Measurements from ENCODE around the gene HEATR5B. TPM values are rescaled to one million over a fixed set of nuclear protein-coding genes. Genes with fewer than 3 reads are reported as not detected.

HEATR5B gene
- total and polyA plus RNA-seq, 10 of the 15 experiments (the other 5 are each of a cell fraction or from before 2014, with no cell fraction given) = 4.1 to 34.7 (median 17.7) TPM

DNA sequence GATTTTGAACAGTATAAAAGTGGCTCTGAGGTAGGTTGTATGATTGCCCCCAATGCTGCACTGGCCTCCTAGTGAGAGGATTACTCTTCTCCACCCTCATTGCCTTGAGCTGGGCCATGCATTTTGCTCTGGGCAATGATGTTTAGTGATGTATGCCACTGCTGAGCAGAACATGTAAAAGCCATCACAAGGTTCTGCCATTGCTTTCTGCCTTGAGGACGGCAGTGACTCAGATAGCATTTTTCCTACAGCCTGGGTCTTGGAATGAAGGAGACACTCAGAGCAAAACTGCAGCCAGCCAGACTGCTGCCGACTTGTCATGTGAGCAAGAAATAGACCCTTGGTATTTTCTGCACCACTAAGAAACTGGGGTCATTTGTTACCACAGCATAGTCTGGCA is 27.8 kb upstream of the HEATR5B start:
- intact Hi-C loops (cut with micrococcal nuclease; ENCODE audit: unreplicated experiment) (no loop called here), in situ Hi-C loops (cut with MboI) (no loop called here)
- ChIA-PET POLR2A (no interaction called here), RAD21 (ENCODE audit: unreplicated experiment) (interaction anchor here (0.6 kb wide), 1 partner anchor 167 kb away, joined by 3 read pairs; no protein-coding TSS in a partner anchor), CTCF (interaction anchor here (0.6 to 1.4 kb wide), 2 partner anchors 29 to 152 kb away, joined by 3 to 4 read pairs; no protein-coding TSS in a partner anchor), SMC1A (ENCODE audit: uncharacterized antibody, unreplicated experiment) (no interaction called here)
- Histone ChIP-seq H3K79me2 (ENCODE audit: control insufficient read depth, insufficient read depth, low read length) (no peaks in the 10 kb centered on the region), H3K4me1 (ENCODE audit: control insufficient read depth, insufficient read depth, low read length) (no peaks in the 10 kb centered on the region), H4K20me1 (ENCODE audit: control insufficient read depth, insufficient read depth) (no peaks in the 10 kb centered on the region), H3K27ac (ENCODE audit: control insufficient read depth, insufficient read depth) (no peak overlapping the region), H3K4me3 (no peak overlapping the region), H3K9ac (ENCODE audit: control insufficient read depth, insufficient read depth, low read length) (no peak overlapping the region), H2AFZ (ENCODE audit: control insufficient read depth, low read depth, low read length) (no peak overlapping the region), H3K36me3 (ENCODE audit: control insufficient read depth in 2 of 2, insufficient read depth in 2 of 2, low read length in 1 of 2) (peaks cover 10 to 45% of the 10 kb centered on the region in 2 experiments), H3K9me3 (replicated peaks; ENCODE audit: control insufficient read depth, insufficient read depth, low read length) (no peaks in the 10 kb centered on the region), H3K27me3 (replicated peaks in 1 of 2; ENCODE audit: control insufficient read depth in 2 of 2, insufficient read depth in 2 of 2, low read length in 1 of 2) (no peaks in the 10 kb centered on the region), H3K4me2 (ENCODE audit: control insufficient read depth, insufficient read depth) (no peak overlapping the region)
- 96% methylated on average over 2 of the region's 2 CpGs for whole genome bisulfite sequencing (ENCODE audit: insufficient coverage, insufficient replicate concordance, low lambda C conversion rate, missing lambda C conversion rate)
- DNase-seq (ENCODE audit: low read depth, low spot score) (no peak), ATAC-seq (no peak), FAIRE-seq (no peak)
- no TSS peak for BruUV-seq (replicated peaks)
- no peak for TF ChIP-seq NBN (IDR thresholded peaks at IDR 0.05)
- TF ChIP-seq, protein P1, sequence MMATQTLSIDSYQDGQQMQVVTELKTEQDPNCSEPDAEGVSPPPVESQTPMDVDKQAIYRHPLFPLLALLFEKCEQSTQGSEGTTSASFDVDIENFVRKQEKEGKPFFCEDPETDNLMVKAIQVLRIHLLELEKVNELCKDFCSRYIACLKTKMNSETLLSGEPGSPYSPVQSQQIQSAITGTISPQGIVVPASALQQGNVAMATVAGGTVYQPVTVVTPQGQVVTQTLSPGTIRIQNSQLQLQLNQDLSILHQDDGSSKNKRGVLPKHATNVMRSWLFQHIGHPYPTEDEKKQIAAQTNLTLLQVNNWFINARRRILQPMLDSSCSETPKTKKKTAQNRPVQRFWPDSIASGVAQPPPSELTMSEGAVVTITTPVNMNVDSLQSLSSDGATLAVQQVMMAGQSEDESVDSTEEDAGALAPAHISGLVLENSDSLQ (IDR thresholded peaks at IDR 0.05) = no peak
- no peak for TF ChIP-seq NFYA (IDR thresholded peaks at IDR 0.05; ENCODE audit: borderline replicate concordance, low read depth, low read length)
- TF ChIP-seq POLR2AphosphoS5 (IDR thresholded peaks at IDR 0.05; ENCODE audit: low read length) = no peak
- TF ChIP-seq RB1 (IDR thresholded peaks at IDR 0.05; ENCODE audit: borderline replicate concordance) = no peak

All from GM12878 (cell line).